ENCODE results near the gene EIF4E1B.

EIF4E1B gene

GRCh38 chr5:176630681-176631222, 277 bp downstream of the EIF4E1B start:
- ChIA-PET CTCF (interaction anchor here (0.6 to 0.7 kb wide), 3 partner anchors 11 to 210 kb away, joined by 3 to 4 read pairs (median 3); no protein-coding TSS in a partner anchor), POLR2A (ENCODE audit: low non-redundant PET) (interaction anchor here (0.5 kb wide), 1 partner anchor 9 kb away, joined by 3 read pairs; no protein-coding TSS in a partner anchor)
- TF ChIP-seq, protein P1, sequence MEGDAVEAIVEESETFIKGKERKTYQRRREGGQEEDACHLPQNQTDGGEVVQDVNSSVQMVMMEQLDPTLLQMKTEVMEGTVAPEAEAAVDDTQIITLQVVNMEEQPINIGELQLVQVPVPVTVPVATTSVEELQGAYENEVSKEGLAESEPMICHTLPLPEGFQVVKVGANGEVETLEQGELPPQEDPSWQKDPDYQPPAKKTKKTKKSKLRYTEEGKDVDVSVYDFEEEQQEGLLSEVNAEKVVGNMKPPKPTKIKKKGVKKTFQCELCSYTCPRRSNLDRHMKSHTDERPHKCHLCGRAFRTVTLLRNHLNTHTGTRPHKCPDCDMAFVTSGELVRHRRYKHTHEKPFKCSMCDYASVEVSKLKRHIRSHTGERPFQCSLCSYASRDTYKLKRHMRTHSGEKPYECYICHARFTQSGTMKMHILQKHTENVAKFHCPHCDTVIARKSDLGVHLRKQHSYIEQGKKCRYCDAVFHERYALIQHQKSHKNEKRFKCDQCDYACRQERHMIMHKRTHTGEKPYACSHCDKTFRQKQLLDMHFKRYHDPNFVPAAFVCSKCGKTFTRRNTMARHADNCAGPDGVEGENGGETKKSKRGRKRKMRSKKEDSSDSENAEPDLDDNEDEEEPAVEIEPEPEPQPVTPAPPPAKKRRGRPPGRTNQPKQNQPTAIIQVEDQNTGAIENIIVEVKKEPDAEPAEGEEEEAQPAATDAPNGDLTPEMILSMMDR (conservative IDR thresholded peaks at IDR 0.05; ENCODE audit: low read depth) = no peak
- H3K27ac ChIP-seq = no peak overlapping the region
- no peak for DNase-seq (ENCODE audit: low spot score)

- TF ChIP-seq, protein P1 (conservative IDR thresholded peaks at IDR 0.05; ENCODE audit: low read depth) = no peak
- CTCF ChIA-PET = interaction anchor here (0.6 to 1.0 kb wide), 5 partner anchors 20 to 441 kb away, joined by 3 to 4 read pairs (median 3); no protein-coding TSS in a partner anchor
- POLR2A ChIA-PET (ENCODE audit: low non-redundant PET) = no interaction called here
- DNase-seq (ENCODE audit: low spot score) = no peak
- H3K27ac ChIP-seq = no peak overlapping the region
These were observed 1.1 kb downstream of the EIF4E1B start for GRCh38 chr5:176631383-176632200.

GRCh38 chr5:176632745-176633144, 2.3 kb downstream of the EIF4E1B start:
- TF ChIP-seq, protein P1 (conservative IDR thresholded peaks at IDR 0.05; ENCODE audit: low read depth) = no peak
- CTCF ChIA-PET = interaction anchor here (0.6 to 0.7 kb wide), 3 partner anchors 28 to 225 kb away, joined by 3 to 4 read pairs (median 3); no protein-coding TSS in a partner anchor
- DNase-seq (ENCODE audit: low spot score) = no peak
- no peak overlapping the region for H3K27ac ChIP-seq
- POLR2A ChIA-PET (ENCODE audit: low non-redundant PET) = no interaction called here

- no peak overlapping the region for H3K27ac ChIP-seq
- ChIA-PET CTCF (interaction anchor here (0.6 to 0.9 kb wide), 3 partner anchors 13 to 443 kb away, joined by 3 to 4 read pairs (median 3); no protein-coding TSS in a partner anchor), POLR2A (ENCODE audit: low non-redundant PET) (interaction anchor here (0.9 kb wide), 1 partner anchor 98 kb away, joined by 3 read pairs; no protein-coding TSS in a partner anchor)
- DNase-seq (ENCODE audit: low spot score) = no peak
- TF ChIP-seq, protein P1 (conservative IDR thresholded peaks at IDR 0.05; ENCODE audit: low read depth) = no peak
These were observed 3.1 kb downstream of the EIF4E1B start for GRCh38 chr5:176633598-176633997.

- POLR2A ChIA-PET (ENCODE audit: low non-redundant PET) = no interaction called here
- no peak for DNase-seq (ENCODE audit: low spot score)
- TF ChIP-seq, protein P1 (conservative IDR thresholded peaks at IDR 0.05; ENCODE audit: low read depth) = no peak
- H3K27ac ChIP-seq = no peak overlapping the region
- CTCF ChIA-PET = no interaction called here
These were observed 6.0 kb downstream of the EIF4E1B start for GRCh38 chr5:176636426-176636825.

- DNase-seq (ENCODE audit: low spot score) = no peak
- TF ChIP-seq, protein P1 (conservative IDR thresholded peaks at IDR 0.05; ENCODE audit: low read depth) = no peak
- no peak overlapping the region for H3K27ac ChIP-seq
- ChIA-PET CTCF (no interaction called here), POLR2A (ENCODE audit: low non-redundant PET) (no interaction called here)
These were observed 7.1 kb downstream of the EIF4E1B start for GRCh38 chr5:176637556-176637955.
